HG03354 (cell line): ENCODE data around the gene TGM4.
"Not testable (repeated sequence)": the region's sequence is repeated elsewhere in the genome, so short reads cannot be mapped to it uniquely, and the experiment has no call there.

Experiments
- ATAC-seq: cut with Tn5 transposase; IDR thresholded peaks from one replicate; pipeline ENCODE4 v1.9.1; 2021; ENCODE audit warnings: mild to moderate bottlenecking; ENCODE audit not compliant: unreplicated experiment, poor library complexity, severe bottlenecking

TGM4 gene

GRCh38 chr3:44874308-44874707 is at the start of gene TGM4:
Gene TGM4 (plus strand): TSS chr3:44874608. CDS start chr3:44874679, 71 bp downstream.
- no peak for ATAC-seq

GRCh38 chr3:44825264-44825925 is 49.0 kb upstream of the TGM4 start:
- ATAC-seq, result no peak

GRCh38 chr3:44827196-44827595 is 47.2 kb upstream of the TGM4 start:
- no peak for ATAC-seq

GRCh38 chr3:44831232-44831631 is 43.2 kb upstream of the TGM4 start:
- no peak for ATAC-seq

GRCh38 chr3:44832032-44832431 is 42.4 kb upstream of the TGM4 start:
- no peak for ATAC-seq

GRCh38 chr3:44832965-44833364 is 41.4 kb upstream of the TGM4 start:
- no peak for ATAC-seq

- no peak for ATAC-seq
Observed at GRCh38 chr3:44833394-44833793, 41.0 kb upstream of the TGM4 start.

GRCh38 chr3:44835684-44836083 is 38.7 kb upstream of the TGM4 start:
- ATAC-seq, result no peak

- no peak for ATAC-seq
Observed at GRCh38 chr3:44842376-44842775, 32.0 kb upstream of the TGM4 start.

GRCh38 chr3:44845528-44846520 is 28.6 kb upstream of the TGM4 start:
- ATAC-seq, result no peak

GRCh38 chr3:44848634-44849033 is 25.8 kb upstream of the TGM4 start:
- no peak for ATAC-seq

GRCh38 chr3:44856663-44857062 is 17.7 kb upstream of the TGM4 start:
- not testable (repeated sequence) for ATAC-seq

GRCh38 chr3:44860117-44860516 is 14.3 kb upstream of the TGM4 start:
- ATAC-seq, result no peak

- ATAC-seq, result peak; percentile 93
Observed at GRCh38 chr3:44861412-44862225, 12.8 kb upstream of the TGM4 start, which contains the start of gene TMEM42. Gene TMEM42 (plus strand): TSS chr3:44861912. CDS start chr3:44861925, 13 bp downstream.

GRCh38 chr3:44862226-44862637 is 12.2 kb upstream of the TGM4 start:
- ATAC-seq, result peak; percentile 40

- ATAC-seq, result no peak
Observed at GRCh38 chr3:44865272-44866035, 9.0 kb upstream of the TGM4 start.

GRCh38 chr3:44867421-44868111 is 6.8 kb upstream of the TGM4 start:
- no peak for ATAC-seq

- no peak for ATAC-seq
Observed at GRCh38 chr3:44870375-44871061, 3.9 kb upstream of the TGM4 start.
